ES-I3 (cell line): ENCODE data around the gene SOBP.
"Not testable (repeated sequence)": the region's sequence is repeated elsewhere in the genome, so short reads cannot be mapped to it uniquely, and the experiment has no call there.

Experiments used
- H3K36me3 ChIP-seq: 2 replicates; pipeline ENCODE4 v1.6.1; 2013; ENCODE audit warnings: mild to moderate bottlenecking, low read length, control low read depth, moderate library complexity; ENCODE audit not compliant: insufficient read depth
- H3K4me1 ChIP-seq: 2 replicates; pipeline ENCODE4 v1.6.1; 2013; ENCODE audit warnings: mild to moderate bottlenecking, control low read depth, low read length; ENCODE audit not compliant: insufficient read depth
- H3K9ac ChIP-seq: 2 replicates; pipeline ENCODE4 v1.6.1; 2013; ENCODE audit warnings: low read depth, mild to moderate bottlenecking, low read length, moderate library complexity
- H3K9me3 ChIP-seq: 2 replicates; pipeline ENCODE4 v1.6.1; 2013; ENCODE audit warnings: mild to moderate bottlenecking, low read length, moderate library complexity; ENCODE audit not compliant: control insufficient read depth, insufficient read depth

Gene SOBP

GRCh38 chr6:107543567-107543966 lies 53.6 kb downstream of the SOBP start:
- Histone ChIP-seq H3K9ac (no peak overlapping the region), H3K36me3 (no peaks in the 10 kb centered on the region), H3K9me3 (no peaks in the 10 kb centered on the region), H3K4me1 (peaks cover 6% of the 10 kb centered on the region)

- Histone ChIP-seq H3K9me3 (no peaks in the 10 kb centered on the region), H3K36me3 (no peaks in the 10 kb centered on the region), H3K9ac (no peak overlapping the region), H3K4me1 (no peaks in the 10 kb centered on the region)
Observed at GRCh38 chr6:107545763-107546162, 55.8 kb downstream of the SOBP start.

GRCh38 chr6:107546691-107547450 lies 57.0 kb downstream of the SOBP start:
- H3K9me3 ChIP-seq = no peaks in the 10 kb centered on the region
- H3K9ac ChIP-seq = no peak overlapping the region
- no peaks in the 10 kb centered on the region for H3K4me1 ChIP-seq

GRCh38 chr6:107547451-107547840 lies 57.5 kb downstream of the SOBP start:
- no peaks in the 10 kb centered on the region for H3K36me3 ChIP-seq
- no peaks in the 10 kb centered on the region for H3K9me3 ChIP-seq
- no peaks in the 10 kb centered on the region for H3K4me1 ChIP-seq
- H3K9ac ChIP-seq = no peak overlapping the region

More at GRCh38 chr6:107546691-107547450, 57.0 kb downstream of the SOBP start:
- H3K36me3 ChIP-seq = no peaks in the 10 kb centered on the region

GRCh38 chr6:107550241-107550840 lies 60.4 kb downstream of the SOBP start:
- Histone ChIP-seq H3K36me3 (no peaks in the 10 kb centered on the region), H3K9me3 (no peaks in the 10 kb centered on the region), H3K4me1 (no peaks in the 10 kb centered on the region), H3K9ac (no peak overlapping the region)

- no peaks in the 10 kb centered on the region for H3K9me3 ChIP-seq
- no peak overlapping the region for H3K9ac ChIP-seq
- H3K36me3 ChIP-seq = no peaks in the 10 kb centered on the region
- no peaks in the 10 kb centered on the region for H3K4me1 ChIP-seq
Observed at GRCh38 chr6:107550906-107551305, 61.0 kb downstream of the SOBP start.

GRCh38 chr6:107553121-107553520 lies 63.2 kb downstream of the SOBP start:
- not testable (repeated sequence) for H3K9ac ChIP-seq, H3K36me3 ChIP-seq, H3K4me1 ChIP-seq, H3K9me3 ChIP-seq

- no peaks in the 10 kb centered on the region for H3K4me1 ChIP-seq
- no peaks in the 10 kb centered on the region; the same call in 1 of the 2 replicates for H3K36me3 ChIP-seq
- H3K9me3 ChIP-seq = no peaks in the 10 kb centered on the region
- H3K9ac ChIP-seq = no peak overlapping the region
Observed at GRCh38 chr6:107554326-107554725, 64.4 kb downstream of the SOBP start.

GRCh38 chr6:107554918-107555317 lies 65.0 kb downstream of the SOBP start:
- Histone ChIP-seq H3K9ac (no peak overlapping the region), H3K4me1 (no peaks in the 10 kb centered on the region), H3K36me3 (no peaks in the 10 kb centered on the region; the same call in 1 of the 2 replicates), H3K9me3 (no peaks in the 10 kb centered on the region)

GRCh38 chr6:107555449-107555848 lies 65.5 kb downstream of the SOBP start:
- H3K4me1 ChIP-seq = no peaks in the 10 kb centered on the region
- H3K9me3 ChIP-seq = no peaks in the 10 kb centered on the region
- no peaks in the 10 kb centered on the region; the same call in 1 of the 2 replicates for H3K36me3 ChIP-seq

GRCh38 chr6:107556082-107556481 lies 66.2 kb downstream of the SOBP start:
- Histone ChIP-seq H3K4me1 (peaks cover 4% of the 10 kb centered on the region; the same call in 1 of the 2 replicates), H3K36me3 (no peaks in the 10 kb centered on the region; the same call in 1 of the 2 replicates), H3K9me3 (no peaks in the 10 kb centered on the region), H3K9ac (no peak overlapping the region)

More at GRCh38 chr6:107555449-107555848, 65.5 kb downstream of the SOBP start:
- H3K9ac ChIP-seq = no peak overlapping the region

- Histone ChIP-seq H3K4me1 (peaks cover 5% of the 10 kb centered on the region; the same call in 1 of the 2 replicates), H3K36me3 (no peaks in the 10 kb centered on the region; the same call in 1 of the 2 replicates), H3K9ac (no peak overlapping the region), H3K9me3 (no peaks in the 10 kb centered on the region)
Observed at GRCh38 chr6:107557698-107558097, 67.8 kb downstream of the SOBP start.

GRCh38 chr6:107560657-107561056 lies 70.7 kb downstream of the SOBP start:
- H3K36me3 ChIP-seq = no peaks in the 10 kb centered on the region; the same call in 1 of the 2 replicates
- H3K9ac ChIP-seq = no peak overlapping the region
- no peaks in the 10 kb centered on the region for H3K9me3 ChIP-seq
- H3K4me1 ChIP-seq = peaks cover 5% of the 10 kb centered on the region; the same call in 1 of the 2 replicates

- Histone ChIP-seq H3K36me3 (no peaks in the 10 kb centered on the region; the same call in 1 of the 2 replicates), H3K4me1 (peaks cover 5% of the 10 kb centered on the region; the same call in 1 of the 2 replicates), H3K9ac (no peak overlapping the region), H3K9me3 (no peaks in the 10 kb centered on the region)
Observed at GRCh38 chr6:107561306-107561705, 71.4 kb downstream of the SOBP start.
